ENCODE results near the gene IPMK.
"Not testable (repeated sequence)": the region's sequence is repeated elsewhere in the genome, so short reads cannot be mapped to it uniquely, and the experiment has no call there.

DNA sequence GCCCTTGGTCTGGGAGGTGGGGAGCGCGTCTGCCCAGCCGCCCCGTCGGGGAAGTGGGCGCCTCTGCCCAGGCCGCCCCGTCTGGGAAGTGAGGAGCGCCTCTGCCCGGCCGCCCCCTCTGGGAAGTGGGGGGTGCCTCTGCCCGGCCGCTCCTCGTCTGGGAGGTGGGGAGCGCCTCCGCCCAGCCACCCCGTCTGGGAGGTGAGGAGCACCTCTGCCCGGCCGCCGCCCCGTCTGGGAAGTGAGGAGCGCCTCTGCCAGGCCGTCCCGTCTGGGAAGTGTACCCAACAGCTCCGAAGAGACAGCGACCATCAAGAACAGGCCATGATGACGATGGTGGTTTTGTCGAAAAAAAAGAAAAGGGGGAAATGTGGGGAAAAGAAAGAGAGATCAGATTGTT lies 23.5 kb downstream of the IPMK start:
- TF ChIP-seq, protein P1, sequence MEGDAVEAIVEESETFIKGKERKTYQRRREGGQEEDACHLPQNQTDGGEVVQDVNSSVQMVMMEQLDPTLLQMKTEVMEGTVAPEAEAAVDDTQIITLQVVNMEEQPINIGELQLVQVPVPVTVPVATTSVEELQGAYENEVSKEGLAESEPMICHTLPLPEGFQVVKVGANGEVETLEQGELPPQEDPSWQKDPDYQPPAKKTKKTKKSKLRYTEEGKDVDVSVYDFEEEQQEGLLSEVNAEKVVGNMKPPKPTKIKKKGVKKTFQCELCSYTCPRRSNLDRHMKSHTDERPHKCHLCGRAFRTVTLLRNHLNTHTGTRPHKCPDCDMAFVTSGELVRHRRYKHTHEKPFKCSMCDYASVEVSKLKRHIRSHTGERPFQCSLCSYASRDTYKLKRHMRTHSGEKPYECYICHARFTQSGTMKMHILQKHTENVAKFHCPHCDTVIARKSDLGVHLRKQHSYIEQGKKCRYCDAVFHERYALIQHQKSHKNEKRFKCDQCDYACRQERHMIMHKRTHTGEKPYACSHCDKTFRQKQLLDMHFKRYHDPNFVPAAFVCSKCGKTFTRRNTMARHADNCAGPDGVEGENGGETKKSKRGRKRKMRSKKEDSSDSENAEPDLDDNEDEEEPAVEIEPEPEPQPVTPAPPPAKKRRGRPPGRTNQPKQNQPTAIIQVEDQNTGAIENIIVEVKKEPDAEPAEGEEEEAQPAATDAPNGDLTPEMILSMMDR (IDR thresholded peaks at IDR 0.05): not testable (repeated sequence)
- not testable (repeated sequence) for TF ChIP-seq EZH2 (IDR thresholded peaks at IDR 0.05)
